ENCODE measurements around the gene FBXW5.

FBXW5 gene

GRCh38 chr9:136902259-136902821 is 42.2 kb downstream of the FBXW5 start:
- no peak for DNase-seq

GRCh38 chr9:136901516-136902258 is 42.9 kb downstream of the FBXW5 start:
- no peak for DNase-seq

DNA sequence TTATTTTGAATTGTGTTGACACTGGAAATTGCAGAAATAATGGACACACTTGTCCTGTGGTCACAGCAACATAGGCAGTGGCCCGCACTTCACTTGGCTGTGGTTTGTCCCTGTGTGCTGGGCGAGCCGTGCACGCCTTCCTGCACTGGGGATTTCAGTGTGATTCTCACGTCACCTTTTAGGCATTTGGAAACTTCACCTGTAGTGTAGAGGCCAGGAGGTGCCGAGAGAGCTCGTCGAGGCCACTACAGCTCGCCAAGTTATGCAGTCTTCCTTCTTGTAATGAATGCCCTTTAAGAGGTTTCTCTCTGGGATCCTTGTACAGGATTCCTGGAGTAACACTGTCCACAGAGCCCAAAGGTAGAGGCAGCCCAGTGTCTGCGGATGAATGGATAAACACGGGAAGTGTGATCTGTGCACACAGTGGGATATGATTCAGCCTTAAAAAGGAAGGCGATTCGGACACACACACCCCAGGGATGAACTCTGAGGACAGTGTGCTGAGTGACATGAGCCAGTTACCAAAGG is 43.5 kb downstream of the FBXW5 start:
- DNase-seq, result no peak

- no peak for DNase-seq
These were observed 44.0 kb downstream of the FBXW5 start for GRCh38 chr9:136900556-136900955.

DNA sequence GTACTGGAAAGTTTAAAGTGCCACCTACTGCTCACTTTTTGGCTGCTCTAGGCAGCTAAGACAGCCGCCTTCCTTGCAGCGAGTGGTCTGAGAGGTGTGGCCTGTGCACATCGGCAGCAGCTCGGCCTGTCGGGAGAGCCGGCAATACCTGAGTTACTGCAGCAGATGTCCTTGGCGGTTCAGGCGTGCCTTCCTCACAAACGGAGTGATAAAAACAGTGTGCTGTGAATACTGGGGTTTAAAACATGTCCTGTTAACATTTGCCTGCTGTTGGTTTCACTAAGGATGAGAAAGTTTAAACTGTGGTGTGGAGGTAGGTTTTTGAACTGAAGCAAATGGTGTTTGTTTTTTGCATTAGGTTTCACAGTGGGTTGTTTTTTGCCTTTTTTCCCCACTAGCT is 45.3 kb downstream of the FBXW5 start:
- DNase-seq, result no peak

DNA sequence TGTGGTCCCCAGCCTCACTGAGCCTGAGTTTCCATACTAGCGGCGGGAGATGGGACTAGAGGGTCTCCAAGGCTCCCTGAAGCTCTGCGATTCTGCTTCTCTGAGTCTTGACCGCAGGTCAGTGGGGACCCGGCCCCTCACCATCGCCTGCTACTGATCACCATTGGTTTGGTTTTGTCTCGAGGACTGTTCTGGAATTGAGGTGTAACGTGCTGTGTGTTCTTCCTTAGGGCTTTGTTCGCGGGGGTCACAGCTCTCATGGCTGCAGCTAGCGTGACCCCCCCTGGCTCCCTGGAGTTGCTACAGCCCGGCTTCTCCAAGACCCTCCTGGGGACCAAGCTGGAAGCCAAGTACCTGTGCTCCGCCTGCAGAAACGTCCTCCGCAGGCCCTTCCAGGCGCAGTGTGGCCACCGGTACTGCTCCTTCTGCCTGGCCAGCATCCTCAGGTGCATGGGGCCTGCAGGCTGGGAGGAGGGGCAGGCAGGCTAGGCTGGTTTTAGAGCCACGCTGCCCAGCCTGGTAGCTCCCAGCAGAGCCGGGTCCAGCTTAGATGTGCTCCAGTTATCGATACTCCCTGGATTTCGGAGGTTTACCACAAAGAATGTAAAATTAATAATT is 45.9 kb downstream of the FBXW5 start:
- DNase-seq, result no peak

DNA sequence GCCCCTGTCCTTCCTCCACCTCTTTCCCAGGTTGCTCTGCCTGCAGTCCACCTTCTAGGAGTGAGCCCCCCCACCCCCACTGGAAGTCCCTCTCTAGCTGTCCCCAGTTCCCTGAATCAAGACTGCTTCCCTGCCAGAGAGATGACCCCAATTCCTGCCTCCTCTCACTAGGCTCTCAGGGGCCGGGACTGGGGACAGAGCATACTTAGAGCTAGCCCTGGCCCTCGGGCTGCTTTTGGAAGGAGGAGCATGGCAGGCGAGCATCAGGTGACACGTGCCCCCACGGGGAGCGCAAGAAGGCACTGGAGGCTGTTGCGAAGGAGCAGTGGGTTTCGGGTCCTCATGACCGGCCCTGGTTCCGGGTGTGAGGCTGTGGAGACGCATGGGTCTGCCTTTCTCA is 48.5 kb downstream of the FBXW5 start:
- no peak for DNase-seq

GRCh38 chr9:136890661-136891060 is 53.9 kb downstream of the FBXW5 start:
- DNase-seq, result no peak

All from NCI-H446 (cell line).